ENCODE measurements around the gene SPTBN2. TPM values are rescaled to one million over a fixed set of nuclear protein-coding genes. Genes with fewer than 3 reads are reported as not detected.

Gene SPTBN2
- total RNA-seq, 2 experiments from 2014 or later = 0.18 to 0.25 TPM

DNA sequence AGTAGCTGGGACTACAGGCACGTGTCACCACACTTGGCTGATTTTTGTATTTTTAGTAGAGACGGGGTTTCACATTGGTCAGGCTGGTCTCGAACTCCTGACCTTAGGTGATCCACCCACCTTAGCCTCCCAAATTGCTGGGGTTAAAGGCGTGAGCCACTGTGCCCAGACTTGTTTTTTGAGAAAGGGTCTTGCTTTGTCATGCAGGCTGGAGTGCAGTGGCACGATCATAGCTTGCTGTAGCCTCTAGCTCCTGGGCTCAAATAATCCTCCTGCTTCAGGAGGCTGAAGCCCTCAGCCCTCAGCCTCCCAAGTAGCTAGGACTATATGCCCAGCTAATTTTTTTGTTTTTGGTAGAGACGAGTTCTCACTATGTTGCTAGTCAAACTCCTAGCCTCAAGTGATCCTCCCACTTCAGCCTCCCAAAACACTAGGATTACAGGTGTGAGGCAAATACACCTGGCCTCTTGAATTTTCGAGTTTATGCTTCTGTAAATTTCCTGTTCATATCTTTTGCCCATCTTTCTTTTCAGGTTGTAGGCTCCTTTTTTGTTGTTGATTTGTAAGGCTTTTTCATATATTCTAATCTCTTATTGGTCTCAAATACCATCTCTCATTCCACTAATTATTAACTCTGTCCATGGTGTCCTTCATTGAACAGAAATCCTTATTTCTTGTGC, 47.9 kb downstream of the SPTBN2 start:
- no peak overlapping the region for H3K4me3 Mint-ChIP-seq
- no peaks in the 10 kb centered on the region for H3K9me3 Mint-ChIP-seq
- ChIA-PET POLR2A (no interaction called here), CTCF (interaction anchor here (0.6 to 4.0 kb wide), 3 partner anchors 162 to 272 kb away, joined by 3 to 43 read pairs (median 6); partner anchors contain the start of gene MRPL11)
- H3K27ac Mint-ChIP-seq = no peak overlapping the region
- H3K4me1 Mint-ChIP-seq = peaks cover 23% of the 10 kb centered on the region
- no peak for DNase-seq
- H3K27me3 Mint-ChIP-seq = peaks cover 3% of the 10 kb centered on the region
- peaks cover 13% of the 10 kb centered on the region for H3K36me3 Mint-ChIP-seq (ENCODE audit: low read depth)

DNA sequence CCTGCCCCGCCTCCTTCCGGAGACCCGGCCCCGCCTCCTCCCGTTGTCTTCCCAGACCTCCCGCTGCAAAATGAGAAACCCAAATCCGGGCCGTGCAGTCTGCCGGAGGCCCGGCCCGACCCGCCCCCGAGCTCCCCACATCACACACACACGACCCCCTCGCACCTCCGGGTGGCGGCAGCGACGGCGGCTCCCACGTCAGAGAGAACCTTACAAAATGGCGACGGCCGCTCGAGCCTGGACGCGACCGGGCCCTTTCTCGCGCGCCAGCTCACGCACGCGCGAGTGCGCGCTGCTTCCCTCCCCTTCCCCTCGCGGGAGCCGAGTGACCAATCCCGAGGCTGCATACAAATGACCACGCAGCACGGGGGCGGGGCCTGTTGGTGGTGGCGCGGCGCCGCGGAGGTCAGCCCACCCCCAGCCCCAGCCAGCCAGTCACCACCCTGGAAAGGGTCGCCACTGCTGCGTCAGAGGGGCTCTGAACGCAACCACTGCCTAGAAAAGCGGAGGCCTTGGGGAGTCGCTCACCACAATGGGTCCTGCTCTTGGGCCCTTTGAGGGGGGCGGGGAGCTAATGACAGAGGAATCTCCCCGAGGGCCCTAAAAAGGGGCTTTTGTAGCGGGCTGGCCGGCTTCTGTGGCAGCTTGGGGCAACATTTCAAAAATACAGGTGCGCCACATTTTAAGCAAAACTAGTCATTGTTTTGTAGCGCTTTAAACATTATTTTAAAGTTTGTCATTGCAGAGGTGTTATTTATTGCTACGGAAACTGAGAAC, 51.2 kb downstream of the SPTBN2 start, which contains the start of gene RBM4B:
Gene RBM4B, minus strand, starts transcription at position 289 of the 777 bp plus-strand sequence. CDS start 808 bp downstream, outside the sequence.
- DNase-seq = peak; percentile 96
- peaks cover 23% of the 10 kb centered on the region for H3K36me3 Mint-ChIP-seq (ENCODE audit: low read depth)
- POLR2A ChIA-PET = interaction anchor here (0.7 to 3.2 kb wide), 32 partner anchors 10 to 330 kb away, joined by 3 to 42 read pairs (median 5); partner anchors contain the start of genes ACTN3, BBS1, CCDC87 and CCS
- no peaks in the 10 kb centered on the region for H3K9me3 Mint-ChIP-seq
- H3K4me1 Mint-ChIP-seq = peaks cover 36% of the 10 kb centered on the region
- H3K27ac Mint-ChIP-seq = peak within 1 kb of the TSS; percentile 97
- CTCF ChIA-PET = interaction anchor here (0.6 to 4.0 kb wide), 44 partner anchors 12 to 366 kb away, joined by 3 to 90 read pairs (median 6); partner anchors contain the start of genes ACTN3, CCDC87, CCS and DPP3
- H3K27me3 Mint-ChIP-seq = no peaks in the 10 kb centered on the region
- peak within 1 kb of the TSS; percentile 85 for H3K4me3 Mint-ChIP-seq

GRCh38 chr11:66676931-66677598, 52.0 kb downstream of the SPTBN2 start:
- POLR2A ChIA-PET = interaction anchor here (0.7 to 3.2 kb wide), 28 partner anchors 9 to 259 kb away, joined by 3 to 42 read pairs (median 5); partner anchors contain the start of genes ACTN3, BBS1, CCDC87 and CCS
- H3K27ac Mint-ChIP-seq = peak overlapping the region; percentile 97
- CTCF ChIA-PET = interaction anchor here (0.6 to 4.0 kb wide), 29 partner anchors 11 to 365 kb away, joined by 3 to 90 read pairs (median 8); partner anchors contain the start of genes ACTN3, CCDC87, CCS and DPP3

GRCh38 chr11:66676282-66676919, 52.6 kb downstream of the SPTBN2 start:
- H3K4me3 Mint-ChIP-seq = peak overlapping the region; percentile 85
- H3K27me3 Mint-ChIP-seq = no peaks in the 10 kb centered on the region
- ChIA-PET POLR2A (interaction anchor here (0.7 to 3.2 kb wide), 22 partner anchors 9 to 238 kb away, joined by 3 to 42 read pairs (median 8); partner anchors contain the start of genes ACTN3, BBS1, CCDC87 and CCS), CTCF (interaction anchor here (2.0 to 3.4 kb wide), 7 partner anchors 38 to 209 kb away, joined by 7 to 90 read pairs (median 20); partner anchors contain the start of genes ACTN3, CCDC87, CCS and PELI3)
- H3K36me3 Mint-ChIP-seq (ENCODE audit: low read depth) = peaks cover 23% of the 10 kb centered on the region
- no peak for DNase-seq
- H3K27ac Mint-ChIP-seq = peak overlapping the region; percentile 97
- H3K4me1 Mint-ChIP-seq = peaks cover 36% of the 10 kb centered on the region
- no peaks in the 10 kb centered on the region for H3K9me3 Mint-ChIP-seq

More at GRCh38 chr11:66676931-66677598, 52.0 kb downstream of the SPTBN2 start:
- no peak for DNase-seq
- peaks cover 23% of the 10 kb centered on the region for H3K36me3 Mint-ChIP-seq (ENCODE audit: low read depth)
- H3K9me3 Mint-ChIP-seq = no peaks in the 10 kb centered on the region
- H3K4me3 Mint-ChIP-seq = peak overlapping the region; percentile 85
- H3K27me3 Mint-ChIP-seq = no peaks in the 10 kb centered on the region
- H3K4me1 Mint-ChIP-seq = peaks cover 36% of the 10 kb centered on the region

DNA sequence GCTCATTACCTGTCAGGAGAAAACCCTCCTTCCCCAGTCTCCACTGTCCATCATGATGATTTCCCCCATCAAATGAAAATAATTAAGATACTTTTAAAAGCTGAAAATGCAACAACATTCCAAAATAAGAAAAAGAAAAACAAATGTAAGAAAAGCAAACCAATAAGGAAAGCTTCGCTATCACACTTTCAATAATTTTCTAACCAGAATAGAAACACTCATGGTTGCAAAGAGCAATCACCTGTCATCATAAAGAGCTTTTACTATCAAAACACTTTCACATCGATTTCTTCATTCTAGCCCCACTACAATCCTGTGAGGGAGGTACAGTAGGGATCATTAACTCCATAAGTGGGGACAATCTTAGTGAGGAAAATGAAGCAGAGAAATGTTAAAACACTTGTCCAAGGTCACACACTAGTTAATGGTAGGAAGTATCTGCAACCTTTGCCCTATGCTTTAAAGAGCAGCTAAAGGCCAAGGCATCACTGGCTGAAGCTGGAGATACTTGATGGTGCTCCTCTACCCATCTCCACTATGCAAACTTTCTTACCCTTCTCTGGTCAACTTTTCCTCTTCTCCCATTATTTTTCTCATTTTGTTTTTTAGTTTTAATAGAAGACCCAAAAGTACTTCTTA, 53.9 kb downstream of the SPTBN2 start:
- no peaks in the 10 kb centered on the region for H3K27me3 Mint-ChIP-seq
- H3K4me3 Mint-ChIP-seq = no peak overlapping the region
- POLR2A ChIA-PET = interaction anchor here (0.7 to 1.2 kb wide), 2 partner anchors 12 to 14 kb away, joined by 3 to 4 read pairs; no protein-coding TSS in a partner anchor
- no peak for DNase-seq
- H3K27ac Mint-ChIP-seq = no peak overlapping the region
- H3K9me3 Mint-ChIP-seq = no peaks in the 10 kb centered on the region
- H3K36me3 Mint-ChIP-seq (ENCODE audit: low read depth) = peaks cover 26% of the 10 kb centered on the region
- CTCF ChIA-PET = no interaction called here
- peaks cover 37% of the 10 kb centered on the region for H3K4me1 Mint-ChIP-seq

GRCh38 chr11:66670816-66671215, 58.2 kb downstream of the SPTBN2 start:
- ChIA-PET CTCF (no interaction called here), POLR2A (interaction anchor here (1.0 kb wide), 1 partner anchor 9 kb away, joined by 3 read pairs; no protein-coding TSS in a partner anchor)
- peaks cover 44% of the 10 kb centered on the region for H3K36me3 Mint-ChIP-seq (ENCODE audit: low read depth)
- H3K27me3 Mint-ChIP-seq = no peaks in the 10 kb centered on the region
- H3K4me3 Mint-ChIP-seq = no peak overlapping the region
- peaks cover 14% of the 10 kb centered on the region for H3K4me1 Mint-ChIP-seq
- no peak overlapping the region for H3K27ac Mint-ChIP-seq
- DNase-seq = no peak
- H3K9me3 Mint-ChIP-seq = no peaks in the 10 kb centered on the region

DNA sequence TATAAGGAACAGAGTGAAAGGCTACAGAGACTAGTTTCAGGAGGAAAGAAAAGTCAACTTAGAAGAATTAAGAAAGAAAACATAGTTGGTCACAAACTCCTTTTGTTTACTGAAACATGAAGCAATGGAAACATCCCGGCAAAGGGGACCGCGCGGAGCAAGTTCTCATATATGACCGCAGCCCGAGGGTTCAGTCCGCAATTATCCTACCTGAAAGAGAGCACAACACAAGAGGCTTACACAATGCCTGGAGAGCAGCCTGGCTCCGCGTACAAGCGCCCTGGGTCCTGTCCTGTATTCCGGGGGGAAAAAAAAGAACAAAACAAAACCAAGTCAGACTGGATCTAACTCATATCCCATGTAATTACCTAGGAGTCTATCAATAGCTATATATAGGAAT, 63.6 kb downstream of the SPTBN2 start:
- Mint-ChIP-seq H3K4me3 (no peak overlapping the region), H3K4me1 (peaks cover 4% of the 10 kb centered on the region), H3K27me3 (no peaks in the 10 kb centered on the region), H3K9me3 (no peaks in the 10 kb centered on the region), H3K36me3 (ENCODE audit: low read depth) (peaks cover 55% of the 10 kb centered on the region), H3K27ac (no peak overlapping the region)
- POLR2A ChIA-PET = interaction anchor here (0.9 to 1.9 kb wide), 4 partner anchors 13 to 153 kb away, joined by 3 to 11 read pairs (median 3); partner anchors contain the start of gene RBM4B
- no peak for DNase-seq
- CTCF ChIA-PET = interaction anchor here (1.9 kb wide), 1 partner anchor 12 kb away, joined by 5 read pairs; the partner anchor contains the start of gene RBM4B

- Mint-ChIP-seq H3K27ac (no peak overlapping the region), H3K4me1 (peaks cover 4% of the 10 kb centered on the region), H3K36me3 (ENCODE audit: low read depth) (peaks cover 52% of the 10 kb centered on the region), H3K27me3 (no peaks in the 10 kb centered on the region), H3K9me3 (no peaks in the 10 kb centered on the region), H3K4me3 (no peak overlapping the region)
- no peak for DNase-seq
- POLR2A ChIA-PET = interaction anchor here (0.8 to 4.5 kb wide), 6 partner anchors 10 to 40 kb away, joined by 3 to 18 read pairs (median 6); partner anchors contain the start of genes RBM4 and RBM4B
- CTCF ChIA-PET = interaction anchor here (1.3 to 2.4 kb wide), 3 partner anchors 10 to 26 kb away, joined by 3 to 8 read pairs (median 7); partner anchors contain the start of genes RBM4 and RBM4B
These were observed 65.2 kb downstream of the SPTBN2 start for GRCh38 chr11:66663741-66664296.

DNA sequence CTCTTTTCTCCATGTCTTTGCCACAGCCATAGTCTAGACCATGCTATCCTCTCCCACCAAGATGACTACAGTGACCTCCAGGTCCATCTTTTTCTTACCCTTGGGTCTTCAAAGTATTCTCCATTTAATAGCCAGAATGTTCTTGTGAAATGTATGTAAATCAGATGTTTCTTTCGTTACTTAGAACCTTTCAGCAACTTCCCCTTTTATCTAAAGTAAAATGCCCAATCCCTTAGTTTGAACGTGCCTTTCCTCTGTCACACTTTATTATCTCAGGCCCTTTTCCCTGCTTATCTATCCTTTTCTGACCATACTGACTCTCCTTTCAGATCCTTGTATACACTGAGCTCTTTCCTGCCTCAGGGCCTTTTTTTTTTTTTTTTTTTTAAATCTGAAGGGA, 69.3 kb downstream of the SPTBN2 start:
- H3K9me3 Mint-ChIP-seq = no peaks in the 10 kb centered on the region
- no peak overlapping the region for H3K4me3 Mint-ChIP-seq
- H3K4me1 Mint-ChIP-seq = peaks cover 4% of the 10 kb centered on the region
- H3K27ac Mint-ChIP-seq = peak overlapping the region; percentile 2
- no peak for DNase-seq
- ChIA-PET POLR2A (interaction anchor here (0.9 to 1.4 kb wide), 2 partner anchors 13 to 17 kb away, joined by 3 read pairs; no protein-coding TSS in a partner anchor), CTCF (interaction anchor here (1.1 to 1.4 kb wide), 4 partner anchors 11 to 274 kb away, joined by 3 to 5 read pairs (median 3); partner anchors contain the start of gene RBM4)
- H3K27me3 Mint-ChIP-seq = no peaks in the 10 kb centered on the region
- peaks cover 30% of the 10 kb centered on the region for H3K36me3 Mint-ChIP-seq (ENCODE audit: low read depth)

DNA sequence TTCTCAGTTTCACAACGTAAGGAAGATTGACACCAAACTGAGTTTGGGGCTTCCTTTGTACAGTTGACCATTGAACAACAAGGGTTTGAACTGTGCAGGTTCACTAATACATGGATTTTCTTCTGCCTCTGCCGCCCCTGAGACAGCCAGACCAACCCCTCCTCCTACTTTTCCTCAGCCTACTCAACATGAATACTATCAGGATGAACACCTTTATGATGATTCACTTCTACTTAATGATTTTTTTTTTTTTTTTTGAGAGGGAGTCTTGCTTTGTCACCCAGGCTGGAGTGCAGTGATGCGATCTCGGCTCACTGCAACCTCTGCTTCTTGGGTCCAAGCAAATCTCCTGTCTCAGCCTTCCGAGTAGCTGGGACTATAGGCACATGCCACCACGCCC, 75.9 kb downstream of the SPTBN2 start:
- Mint-ChIP-seq H3K27ac (no peak overlapping the region), H3K36me3 (ENCODE audit: low read depth) (peaks cover 51% of the 10 kb centered on the region), H3K9me3 (no peaks in the 10 kb centered on the region), H3K4me3 (no peak overlapping the region), H3K4me1 (peaks cover 11% of the 10 kb centered on the region), H3K27me3 (no peaks in the 10 kb centered on the region)
- ChIA-PET CTCF (interaction anchor here (0.7 to 1.3 kb wide), 2 partner anchors 12 to 163 kb away, joined by 3 read pairs; no protein-coding TSS in a partner anchor), POLR2A (interaction anchor here (0.7 to 7.3 kb wide), 4 partner anchors 9 to 36 kb away, joined by 3 to 45 read pairs (median 10); partner anchors contain the start of genes RBM14 and RBM4)
- no peak for DNase-seq

GRCh38 chr11:66652651-66653050, 76.4 kb downstream of the SPTBN2 start:
- no peak overlapping the region for H3K27ac Mint-ChIP-seq
- H3K27me3 Mint-ChIP-seq = no peaks in the 10 kb centered on the region
- no peak for DNase-seq
- ChIA-PET POLR2A (interaction anchor here (0.7 to 7.3 kb wide), 5 partner anchors 8 to 36 kb away, joined by 3 to 45 read pairs (median 8); partner anchors contain the start of genes RBM14 and RBM4), CTCF (no interaction called here)
- no peaks in the 10 kb centered on the region for H3K9me3 Mint-ChIP-seq
- no peak overlapping the region for H3K4me3 Mint-ChIP-seq
- H3K4me1 Mint-ChIP-seq = peaks cover 11% of the 10 kb centered on the region
- peaks cover 52% of the 10 kb centered on the region for H3K36me3 Mint-ChIP-seq (ENCODE audit: low read depth)
